ENCODE results near the gene SLMAP.

The SLMAP gene

GRCh38 chr3:57810048-57810447, 53.9 kb downstream of the SLMAP start:
- no peak for TF ChIP-seq CTCF (IDR thresholded peaks at IDR 0.05)

- no peak for TF ChIP-seq CTCF (IDR thresholded peaks at IDR 0.05)
These were observed 54.5 kb downstream of the SLMAP start for GRCh38 chr3:57810471-57811137.

GRCh38 chr3:57815036-57815435, 58.9 kb downstream of the SLMAP start:
- no peak for TF ChIP-seq CTCF (IDR thresholded peaks at IDR 0.05)

- no peak for TF ChIP-seq CTCF (IDR thresholded peaks at IDR 0.05)
These were observed 60.5 kb downstream of the SLMAP start for GRCh38 chr3:57816471-57817095.

- no peak for TF ChIP-seq CTCF (IDR thresholded peaks at IDR 0.05)
These were observed 62.7 kb downstream of the SLMAP start for GRCh38 chr3:57818772-57819171.

GRCh38 chr3:57820479-57820878, 64.4 kb downstream of the SLMAP start:
- TF ChIP-seq CTCF (IDR thresholded peaks at IDR 0.05), result no peak

- TF ChIP-seq CTCF (IDR thresholded peaks at IDR 0.05), result no peak
These were observed 65.7 kb downstream of the SLMAP start for GRCh38 chr3:57821765-57822164.

All from LNCAP (cell line).